NCI-H2107 (cell line): ENCODE results near the gene GNLY.

ENCODE experiments used
- DNase-seq: peaks from one replicate; lab custom pipeline; 2025; lab: John Stamatoyannopoulos, UW

The GNLY gene

GRCh38 chr2:85744741-85745601, 50.8 kb downstream of the GNLY start:
- no peak for DNase-seq

GRCh38 chr2:85745619-85746018, 51.5 kb downstream of the GNLY start:
- no peak for DNase-seq

GRCh38 chr2:85746321-85747004, 52.3 kb downstream of the GNLY start:
- DNase-seq: no peak

GRCh38 chr2:85747441-85747840, 53.3 kb downstream of the GNLY start:
- no peak for DNase-seq

- DNase-seq: no peak
Observed at GRCh38 chr2:85748039-85748734, 54.0 kb downstream of the GNLY start.
